HG03565 (cell line): Measurements from ENCODE around the gene ANGEL2.

Experiments used
- ATAC-seq: cut with Tn5 transposase; IDR thresholded peaks from one replicate; pipeline ENCODE4 v1.9.1; 2021; ENCODE audit warnings: mild to moderate bottlenecking, moderate library complexity; ENCODE audit not compliant: unreplicated experiment

The ANGEL2 gene

DNA sequence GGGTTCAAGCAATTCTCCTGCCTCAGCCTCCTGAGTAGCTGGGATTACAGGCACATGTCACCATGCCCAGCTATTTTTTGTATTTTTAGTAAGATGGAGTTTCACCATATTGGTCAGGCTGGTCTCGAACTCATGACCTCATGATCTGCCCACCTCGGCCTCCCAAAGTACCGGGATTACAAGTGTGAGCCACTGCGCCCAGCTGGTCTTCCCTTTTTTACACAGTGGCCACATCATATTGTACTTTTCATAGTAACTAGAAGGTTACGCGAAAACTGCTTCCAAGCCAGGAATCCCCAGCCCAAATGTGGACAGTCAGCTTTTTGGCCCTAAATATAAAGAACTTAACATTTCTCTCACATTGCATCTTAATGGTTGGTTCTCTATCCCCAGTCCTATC lies 61.2 kb downstream of the ANGEL2 start:
- ATAC-seq = no peak

DNA sequence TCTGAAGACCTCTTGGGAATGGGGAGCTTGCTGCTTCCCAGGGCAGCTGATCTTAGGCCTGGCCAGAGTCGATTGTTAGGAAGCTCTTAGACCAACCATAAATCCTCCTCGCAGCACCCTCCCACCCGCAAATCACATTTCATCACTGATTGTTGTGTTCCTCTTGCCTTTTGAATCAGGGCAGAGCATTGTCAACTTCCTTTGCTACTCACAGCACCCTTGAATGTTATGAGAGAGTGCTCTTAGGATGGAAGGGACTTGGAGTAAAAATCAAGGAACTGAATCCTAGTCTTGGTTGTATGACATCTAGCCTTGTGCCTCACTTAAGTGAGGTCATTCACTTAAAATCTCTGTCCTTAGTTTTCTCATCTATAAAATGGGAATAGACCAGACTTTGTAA lies 62.3 kb downstream of the ANGEL2 start:
- ATAC-seq = no peak

DNA sequence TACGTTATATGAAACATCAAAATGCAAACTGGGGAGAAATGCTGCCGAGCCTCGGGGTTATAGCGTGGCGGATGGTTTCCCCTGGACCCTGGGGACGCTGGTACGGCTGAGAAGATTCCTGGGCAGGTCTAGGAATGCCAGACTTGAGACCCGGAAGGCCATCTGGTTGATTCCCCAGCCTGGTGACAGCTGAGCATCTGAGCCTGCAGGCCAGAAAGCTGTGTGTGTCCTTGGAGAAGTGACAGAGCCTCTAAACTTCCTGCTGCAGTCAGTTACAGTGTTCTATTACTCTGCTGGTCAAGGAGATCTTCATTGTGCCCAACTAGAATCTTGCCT lies 63.1 kb downstream of the ANGEL2 start:
- no peak for ATAC-seq

DNA sequence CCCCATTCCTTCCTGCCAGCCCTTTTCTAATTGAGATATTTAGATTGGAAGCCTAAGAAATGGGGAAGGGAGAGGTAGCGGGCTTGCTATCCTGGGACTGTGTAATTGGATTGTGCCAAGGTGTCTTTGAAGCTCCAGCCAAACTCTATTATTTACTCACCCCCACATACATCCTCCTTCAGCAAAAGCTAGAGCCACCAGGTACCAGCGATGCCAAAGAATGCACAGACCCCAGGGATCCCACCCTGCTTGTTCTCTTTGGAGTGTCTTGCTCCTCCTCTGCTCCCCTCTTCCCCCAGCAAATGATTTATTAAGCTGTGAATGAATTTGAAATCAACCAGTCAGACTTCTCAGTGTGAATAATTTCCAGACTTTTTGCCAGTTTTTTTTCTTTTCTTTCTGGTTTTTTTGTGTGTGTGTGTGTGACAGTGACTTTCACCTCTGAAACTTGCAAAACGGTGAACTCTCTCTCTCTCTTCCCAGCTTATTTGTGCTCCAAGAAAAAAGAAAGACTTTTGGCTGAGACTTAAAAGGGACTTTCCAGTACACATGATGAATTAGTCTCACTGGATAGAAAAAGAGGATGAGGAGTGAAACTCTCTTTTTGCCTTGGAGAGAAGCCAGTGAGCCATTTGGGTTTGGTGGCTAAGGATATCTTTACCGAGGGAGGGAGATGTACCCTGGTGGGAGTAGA lies 63.6 kb downstream of the ANGEL2 start:
- ATAC-seq = no peak

DNA sequence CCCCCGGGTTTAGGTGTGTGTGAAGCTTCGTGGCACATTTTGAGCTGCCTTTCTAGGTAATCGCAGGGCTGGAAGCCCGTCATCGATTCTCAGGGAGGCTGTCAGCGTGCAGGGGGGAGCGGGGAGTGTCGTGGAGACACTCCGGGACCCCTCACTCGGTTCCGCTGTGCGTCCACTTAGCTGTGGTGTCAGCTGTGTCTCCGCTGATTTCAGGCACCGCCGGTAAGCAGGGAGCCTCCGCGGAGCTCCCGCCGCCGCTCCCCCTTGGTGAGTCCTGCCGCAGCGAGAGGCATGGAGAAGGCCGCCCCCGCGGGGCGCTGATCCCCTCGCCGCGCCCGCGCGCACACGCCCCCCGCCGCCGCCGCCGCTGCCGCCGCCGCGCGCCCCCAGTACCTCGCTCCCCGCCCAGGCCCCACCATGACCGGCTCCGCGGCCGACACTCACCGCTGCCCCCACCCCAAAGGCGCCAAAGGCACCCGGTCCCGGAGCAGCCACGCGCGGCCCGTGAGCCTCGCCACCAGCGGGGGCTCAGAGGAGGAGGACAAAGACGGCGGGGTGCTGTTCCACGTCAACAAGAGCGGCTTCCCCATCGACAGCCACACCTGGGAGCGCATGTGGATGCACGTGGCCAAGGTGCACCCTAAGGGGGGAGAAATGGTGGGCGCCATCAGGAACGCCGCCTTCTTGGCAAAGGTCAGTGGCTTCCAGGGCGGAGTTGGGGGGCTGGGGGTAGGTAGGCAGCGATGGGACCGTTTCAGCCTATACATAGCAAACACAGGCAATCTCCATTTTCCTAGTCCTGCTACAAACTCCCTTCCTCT lies 64.3 kb downstream of the ANGEL2 start:
- no peak for ATAC-seq

DNA sequence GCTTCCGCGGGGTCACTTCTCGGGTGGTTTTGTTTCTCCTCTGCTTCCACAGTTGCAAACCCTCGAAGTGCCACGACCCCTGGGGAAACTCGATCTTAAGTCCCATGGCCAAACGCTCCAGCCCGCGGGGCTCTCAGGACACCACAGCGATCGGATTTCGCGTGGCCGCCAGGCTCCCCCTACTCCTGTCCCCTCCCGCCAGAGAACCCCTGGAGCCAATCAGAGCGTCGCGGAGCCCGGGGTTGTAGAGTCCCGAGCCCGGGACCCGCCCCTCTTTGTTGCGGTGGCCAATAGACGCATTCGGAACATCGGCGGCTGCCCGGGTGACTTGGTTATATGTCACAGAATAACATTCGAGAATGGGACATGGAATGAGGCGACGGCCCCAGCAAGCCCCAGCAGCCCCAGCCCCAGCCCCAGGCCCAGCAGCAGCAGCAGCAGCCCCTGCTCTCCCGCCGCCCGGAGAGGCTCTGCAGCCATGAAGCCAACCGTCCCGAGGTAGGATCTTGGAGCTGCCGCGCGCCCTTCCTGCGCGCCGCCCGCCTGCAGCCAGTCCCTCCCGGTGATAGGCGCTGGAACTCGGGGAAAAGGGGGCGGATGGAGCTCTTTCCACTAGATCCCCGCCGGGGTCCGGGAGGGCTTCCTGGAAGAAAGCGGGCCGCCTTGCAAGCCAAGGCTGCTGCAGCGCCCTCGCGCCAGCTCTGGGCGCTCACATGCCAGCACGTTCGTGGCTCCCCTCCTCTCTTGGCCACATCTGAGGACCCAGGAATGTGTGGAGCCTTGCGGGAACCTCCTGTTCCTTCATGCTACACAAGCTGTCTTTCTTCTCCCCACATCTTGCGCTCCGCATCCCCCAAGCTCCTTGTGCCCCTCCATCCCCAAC lies 65.2 kb downstream of the ANGEL2 start, which contains the start of gene VASH2:
Gene VASH2 (plus strand): TSS at position 299 of the 883 bp plus-strand sequence. CDS start 1,002 bp downstream, outside the sequence.
- peak; percentile 90 for ATAC-seq

DNA sequence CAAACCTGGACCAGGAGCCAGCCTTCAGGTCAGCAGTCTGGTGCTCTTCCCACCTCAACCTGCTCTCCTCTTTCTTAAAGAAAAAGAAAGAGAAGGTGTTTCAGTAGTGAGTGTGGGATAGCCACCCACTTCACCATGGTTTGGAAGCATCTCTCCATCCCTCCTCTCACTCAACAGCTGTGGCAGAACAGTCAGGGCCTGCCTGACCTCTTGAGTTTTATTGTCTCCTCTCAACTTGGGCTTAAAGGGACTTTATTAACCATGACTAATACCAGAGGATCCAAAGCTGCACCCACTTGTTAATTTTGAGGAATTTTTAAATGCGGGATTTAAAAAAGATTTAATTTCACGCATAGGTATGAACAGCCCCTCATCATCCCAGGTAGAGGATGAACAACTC lies 65.9 kb downstream of the ANGEL2 start:
- no peak for ATAC-seq

DNA sequence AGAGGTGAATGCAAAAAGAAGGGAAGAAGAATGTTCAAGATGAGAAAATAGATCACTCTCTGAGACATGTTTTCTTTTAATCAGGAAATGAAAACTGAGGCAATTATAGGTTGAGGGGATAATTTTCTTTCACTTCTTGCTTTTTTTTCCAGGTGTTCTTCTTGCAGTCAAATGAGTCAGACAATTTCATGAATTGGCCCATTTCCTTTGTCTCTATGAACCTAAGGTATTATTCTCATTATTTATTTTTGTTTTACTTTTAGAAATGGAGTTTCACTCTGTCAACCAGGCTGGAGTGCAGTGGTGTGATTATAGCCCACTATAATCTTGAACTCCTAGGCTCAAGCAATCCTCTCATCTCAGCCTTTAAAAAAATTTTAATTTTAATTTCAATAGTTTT lies 68.8 kb downstream of the ANGEL2 start:
- no peak for ATAC-seq

DNA sequence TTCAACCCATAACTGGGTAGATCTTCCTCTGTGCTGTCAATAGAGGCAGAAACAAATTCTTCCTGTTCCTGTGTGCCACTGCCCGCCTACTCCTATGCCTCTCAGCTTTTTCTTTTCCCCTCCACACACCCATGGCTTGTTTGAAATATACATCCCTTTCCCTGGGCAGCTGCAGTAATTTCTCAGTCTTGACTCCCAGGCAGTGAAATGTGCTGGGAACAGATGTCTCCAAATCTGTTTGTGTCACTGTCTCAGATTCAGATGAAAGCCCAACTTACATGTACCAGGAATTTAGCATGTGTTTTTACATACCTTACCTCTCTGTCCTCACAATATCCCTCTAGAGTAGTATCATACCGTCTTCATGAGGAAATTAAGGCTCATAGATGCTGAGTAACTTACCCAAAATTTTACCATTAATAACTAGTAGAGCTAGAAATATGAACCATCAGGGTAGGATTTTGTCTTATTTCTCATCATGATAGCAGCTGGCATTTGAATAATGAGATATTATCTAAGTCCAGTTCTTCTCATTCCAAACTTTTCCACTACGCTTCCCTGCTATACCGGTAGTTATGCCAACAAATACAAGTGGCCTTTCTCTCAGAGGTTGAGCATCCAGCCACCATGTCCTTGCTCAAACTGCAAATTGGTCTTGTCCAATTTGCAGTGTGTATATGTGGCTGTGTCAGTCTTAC lies 70.1 kb downstream of the ANGEL2 start:
- no peak for ATAC-seq

DNA sequence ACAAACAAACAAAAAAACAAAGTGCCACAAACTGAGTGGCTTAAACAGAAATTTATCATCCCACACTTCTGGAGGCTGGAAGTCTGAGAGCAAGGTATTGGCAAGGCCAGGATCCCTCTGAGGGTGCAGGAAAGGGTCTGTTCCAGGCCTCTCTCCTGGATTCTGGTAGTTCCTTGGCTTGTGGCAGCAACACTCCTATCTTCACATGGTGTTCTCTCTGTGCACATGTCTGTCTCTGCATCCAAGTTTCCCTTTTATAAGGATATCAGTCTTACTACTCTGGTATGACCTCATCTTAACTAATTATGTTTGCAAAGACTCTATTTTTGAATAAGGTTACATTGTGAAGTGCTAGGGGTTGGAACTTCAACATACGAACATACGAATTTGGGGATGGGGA lies 70.6 kb downstream of the ANGEL2 start:
- no peak for ATAC-seq

DNA sequence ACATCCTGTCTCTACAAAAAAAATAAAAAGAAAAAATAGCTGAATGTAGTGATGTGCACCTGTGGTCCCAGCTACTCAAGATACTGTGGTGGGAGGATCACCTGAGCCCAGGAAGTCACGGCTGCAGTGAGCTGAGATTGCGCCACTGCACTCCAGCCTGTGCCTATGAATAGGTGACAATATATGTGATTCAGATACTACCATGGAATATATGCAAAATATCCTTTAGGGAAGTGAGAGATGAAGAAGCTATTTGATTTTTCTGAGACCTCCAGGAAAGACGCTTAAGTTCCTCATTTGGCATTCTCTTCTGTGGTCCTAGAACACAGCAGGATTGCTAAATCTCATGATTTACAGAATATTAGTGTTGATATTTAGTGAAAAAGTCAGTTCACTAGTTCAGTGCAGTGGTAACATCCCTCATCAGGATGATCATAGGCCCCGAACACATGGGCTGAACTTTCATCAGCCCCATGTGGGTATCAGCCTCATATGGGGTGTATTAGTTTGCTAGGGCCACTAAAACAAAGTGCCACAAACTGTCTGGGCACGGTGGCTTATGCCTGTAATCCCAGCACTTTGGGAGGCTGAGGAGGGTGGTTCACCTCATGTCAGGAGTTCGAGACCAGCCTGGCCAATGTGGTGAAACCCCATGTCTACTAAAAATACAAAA lies 71.3 kb downstream of the ANGEL2 start:
- no peak for ATAC-seq

DNA sequence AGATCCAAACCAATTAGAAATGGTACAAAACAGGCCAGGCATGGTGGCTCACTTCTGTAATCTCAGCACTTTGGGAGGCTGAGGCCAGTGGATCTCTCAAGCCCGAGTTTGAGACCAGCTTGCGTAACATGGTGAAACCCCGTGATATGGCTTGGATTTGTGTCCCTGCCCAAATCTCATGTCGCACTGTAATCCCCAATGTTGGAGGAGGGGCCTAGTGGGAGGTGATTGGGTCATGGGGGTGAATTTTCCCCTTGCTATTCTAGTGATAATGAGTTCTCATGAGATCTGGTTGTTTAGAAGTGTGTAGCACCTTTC lies 72.3 kb downstream of the ANGEL2 start:
- ATAC-seq = no peak

DNA sequence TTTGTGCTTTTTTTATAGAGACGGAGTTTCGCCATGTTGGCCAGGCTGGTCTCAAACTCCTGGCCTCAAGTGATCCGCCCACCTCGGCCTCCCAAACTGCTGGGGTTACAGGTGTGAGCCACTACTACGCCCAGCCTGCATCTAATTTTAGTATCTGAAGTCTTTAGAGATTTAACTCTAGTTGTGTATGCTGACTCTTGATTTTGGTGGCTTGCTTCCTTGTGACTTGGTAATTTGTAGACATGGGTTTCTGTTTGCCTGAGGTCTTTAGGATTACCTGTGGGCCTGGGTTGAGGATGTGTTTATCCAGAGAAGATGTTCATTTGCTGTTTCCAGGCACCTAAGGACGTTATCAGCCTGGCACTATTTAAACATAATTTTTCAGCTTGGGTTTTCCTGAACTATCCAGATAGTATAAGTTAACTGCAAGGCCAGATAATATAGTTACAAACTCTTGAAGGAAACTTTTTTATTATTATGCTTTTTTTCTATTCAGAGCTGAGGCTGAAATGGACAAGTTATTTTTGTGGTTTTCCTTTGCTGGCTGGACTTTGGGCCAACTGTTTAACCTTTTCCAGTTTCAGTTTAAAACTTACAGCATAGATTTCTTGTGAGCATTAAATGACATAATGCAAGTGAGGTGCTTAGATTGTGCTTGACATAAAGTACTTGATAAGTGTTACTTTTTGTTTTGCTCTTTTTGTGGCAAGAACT lies 72.8 kb downstream of the ANGEL2 start:
- ATAC-seq = no peak
